NCI-H1092 treated with DMSO at 0.1 percent for 48 hours (cell line): ENCODE data around the gene SIRT2.
A peak's percentile ranks its signal among the peaks of the same experiment; 100 is the strongest.
"Not testable (repeated sequence)": the region's sequence is repeated elsewhere in the genome, so short reads cannot be mapped to it uniquely, and the experiment has no call there.

Experiments used
- DNase-seq: peaks from one replicate; lab custom pipeline; 2025; lab: John Stamatoyannopoulos, UW

Gene SIRT2

DNA sequence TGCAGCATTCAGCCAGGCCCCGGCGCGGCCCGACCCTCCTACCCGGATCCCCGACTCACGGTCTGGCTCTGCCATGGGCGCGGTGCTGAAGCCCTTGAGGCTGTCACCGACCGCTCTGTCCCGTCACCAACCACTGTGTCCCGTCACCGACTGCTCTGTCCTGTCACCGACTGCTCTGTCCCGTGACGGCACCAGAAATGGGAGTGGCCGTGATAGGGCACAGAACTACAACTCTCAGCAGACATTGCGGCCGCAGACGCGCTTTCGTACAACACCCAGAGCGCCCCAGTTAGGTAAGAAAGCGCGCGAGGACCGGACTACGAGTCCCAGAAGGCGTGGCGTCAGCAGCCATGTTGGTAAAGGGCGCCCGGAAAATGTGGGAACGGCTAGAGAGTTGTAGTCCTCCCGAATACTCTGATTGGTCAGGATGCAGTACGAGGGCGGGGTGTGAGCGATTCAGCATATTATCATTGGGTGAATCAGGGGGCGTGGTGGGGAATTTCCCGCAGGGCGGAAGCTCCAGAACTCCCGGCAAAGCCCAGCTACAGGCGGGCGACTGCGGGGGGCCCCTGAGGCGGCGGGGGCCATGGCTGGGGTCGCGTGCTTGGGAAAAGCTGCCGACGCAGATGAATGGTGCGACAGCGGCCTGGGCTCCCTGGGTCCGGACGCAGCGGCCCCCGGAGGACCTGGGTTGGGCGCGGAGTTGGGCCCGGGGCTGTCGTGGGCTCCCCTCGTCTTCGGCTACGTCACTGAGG, at the start of gene SIRT2, which contains the start of gene NFKBIB:
Gene SIRT2, minus strand, starts transcription at position 172 of the 755 bp plus-strand sequence. Its CDS starts 97 bp downstream, at position 75.
Gene NFKBIB, plus strand, starts transcription at position 523 of the 755 bp plus-strand sequence. Its CDS starts 64 bp downstream, at position 587.
- peak; percentile 97 for DNase-seq

DNA sequence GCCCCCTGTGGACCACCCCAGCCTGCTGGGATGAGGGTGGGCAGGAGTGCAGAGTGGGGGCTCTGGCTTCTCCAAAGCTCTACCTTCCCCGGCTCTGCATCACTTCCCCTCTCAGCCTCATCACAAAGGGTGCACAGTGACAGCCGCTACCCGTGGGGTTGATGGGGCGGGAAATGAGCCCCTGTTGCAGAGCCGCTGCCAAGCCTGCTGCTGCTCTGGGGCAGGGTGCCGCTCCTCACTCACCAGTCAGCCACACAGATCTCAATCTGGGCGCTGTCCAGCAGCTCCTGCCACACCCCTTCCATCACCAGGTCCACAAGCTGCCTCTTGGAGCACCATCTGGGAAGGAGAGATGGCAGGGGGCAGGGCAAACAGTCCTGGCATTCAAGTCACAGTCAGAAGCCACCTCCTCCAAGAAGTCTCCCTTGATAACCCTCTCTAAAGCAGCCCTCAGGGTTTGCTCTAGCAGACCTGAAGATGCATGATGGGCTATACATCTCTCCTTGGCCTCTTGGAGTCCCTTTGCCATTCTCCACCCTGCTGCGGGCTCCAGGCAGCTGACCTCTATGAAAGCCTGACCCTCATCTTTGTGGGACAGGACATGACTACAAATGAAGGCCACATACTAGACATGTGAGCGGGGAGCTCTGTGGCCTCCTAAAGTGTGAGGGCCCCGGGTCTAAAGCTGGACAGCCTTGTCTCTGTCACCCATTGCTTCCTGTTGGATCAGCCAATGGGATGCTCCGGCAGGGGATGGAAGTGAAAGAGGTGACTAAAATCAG, 47.0 kb upstream of the SIRT2 start:
- no peak for DNase-seq

DNA sequence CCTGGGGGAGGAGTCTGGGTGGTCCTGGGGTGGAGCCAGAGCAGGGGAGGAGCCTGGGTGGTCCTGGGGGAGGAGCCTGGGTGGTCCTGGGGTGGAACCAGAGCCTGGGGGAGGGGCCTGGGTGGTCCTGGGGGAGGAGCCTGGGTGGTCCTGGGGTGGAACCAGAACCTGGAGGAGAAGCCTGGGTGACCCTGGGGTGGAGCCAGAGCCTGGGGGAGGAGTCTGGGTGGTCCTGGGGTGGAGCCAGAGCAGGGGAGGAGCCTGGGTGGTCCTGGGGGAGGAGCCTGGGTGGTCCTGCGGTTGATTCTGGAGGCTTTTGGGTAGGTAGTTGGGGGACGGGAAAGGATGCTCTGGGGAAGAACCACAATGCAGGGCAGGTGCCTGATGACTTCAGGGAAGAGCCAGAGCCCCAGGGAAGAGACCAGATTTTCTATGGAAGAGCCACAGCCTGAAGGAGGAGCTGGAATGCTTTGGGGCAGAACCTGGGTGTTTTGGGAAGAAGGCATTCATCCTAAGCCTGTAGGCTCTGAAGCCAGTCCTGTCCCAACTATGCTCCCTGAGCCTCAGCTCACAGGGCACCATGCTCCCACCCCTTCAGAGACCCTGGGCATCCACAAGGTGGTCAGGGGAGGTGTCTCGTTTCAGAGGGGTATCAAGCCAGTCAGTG, 46.3 kb upstream of the SIRT2 start:
- DNase-seq: no peak

DNA sequence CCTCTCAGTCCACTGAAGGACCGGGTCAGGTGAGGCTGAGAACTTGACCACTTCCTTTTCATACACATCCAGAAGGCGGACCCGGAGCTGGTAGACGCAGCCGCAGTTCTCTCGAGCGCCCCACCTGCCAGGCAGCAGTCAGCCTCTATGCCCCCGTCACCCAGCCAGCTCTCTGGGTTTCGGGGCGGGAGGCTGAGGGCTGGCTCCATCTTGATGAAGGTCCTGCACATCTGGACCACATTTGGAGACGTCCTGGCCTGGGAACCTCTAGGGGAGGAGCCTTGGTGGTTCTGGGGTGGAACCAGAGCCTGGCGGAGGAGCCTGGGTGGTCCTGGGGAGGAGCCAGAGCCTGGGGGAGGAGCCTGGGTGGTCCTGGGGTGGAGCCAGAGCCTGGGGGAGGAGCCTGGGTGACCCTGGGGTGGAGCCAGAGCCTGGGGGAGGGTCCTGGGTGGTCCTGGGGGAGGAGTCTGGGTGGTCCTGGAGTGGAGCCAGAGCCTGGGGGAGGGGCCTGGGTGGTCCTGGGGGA, 45.6 kb upstream of the SIRT2 start:
- DNase-seq: peak; percentile 7

DNA sequence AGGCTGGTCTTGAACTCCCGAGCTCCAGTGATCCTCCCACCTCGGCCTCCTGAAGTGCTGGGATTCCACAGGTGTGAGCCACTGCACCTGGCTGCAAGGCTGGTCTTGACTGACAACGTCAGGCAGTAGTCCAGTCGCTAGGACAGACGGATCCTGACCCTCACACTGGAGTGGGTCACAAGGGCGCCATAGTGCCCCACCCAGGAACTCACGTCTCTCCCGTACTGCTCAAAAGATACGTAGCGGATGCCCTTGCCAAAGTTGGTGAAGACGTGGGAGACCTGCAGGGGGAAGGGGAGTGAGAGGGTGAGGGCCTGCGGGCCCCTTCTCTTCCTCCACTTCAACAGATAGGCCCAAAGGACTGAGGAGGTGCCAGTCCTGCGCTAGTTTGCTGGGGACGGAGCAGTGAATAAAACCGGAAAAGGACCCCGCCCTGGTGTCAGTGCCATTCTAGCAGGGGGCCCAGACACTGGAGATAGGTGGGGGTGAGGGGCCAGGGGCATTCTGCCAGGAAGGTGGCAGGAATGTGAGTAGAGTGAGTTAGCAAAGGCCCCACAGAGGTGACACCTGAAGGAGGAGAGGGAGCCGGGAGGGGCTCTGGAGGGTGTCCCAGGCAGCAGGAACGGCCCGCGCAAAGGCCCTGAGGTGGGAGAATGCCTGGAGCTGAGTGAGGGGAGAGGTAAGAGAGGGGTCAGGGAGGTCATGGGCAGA, 43.2 kb upstream of the SIRT2 start:
- no peak for DNase-seq

DNA sequence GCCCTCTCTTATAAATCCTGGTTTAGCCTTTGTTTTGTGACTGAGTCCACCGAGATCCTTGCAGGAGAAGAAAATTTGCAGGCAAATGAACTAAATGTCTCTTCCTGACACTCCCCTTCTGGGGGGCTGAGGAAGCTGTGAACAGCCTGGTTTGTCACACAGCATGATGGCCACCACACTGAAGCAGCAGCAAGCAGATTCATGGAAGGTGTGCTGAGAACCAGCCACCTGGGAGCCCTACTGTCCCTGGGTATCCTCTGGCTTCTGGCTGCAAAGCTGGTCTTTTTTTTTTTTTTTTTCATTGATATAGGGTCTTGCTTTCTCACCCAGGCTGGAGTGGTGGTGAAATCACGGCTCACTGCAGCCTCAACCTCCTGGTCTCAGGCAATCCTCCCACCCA, 42.6 kb upstream of the SIRT2 start:
- DNase-seq: no peak

DNA sequence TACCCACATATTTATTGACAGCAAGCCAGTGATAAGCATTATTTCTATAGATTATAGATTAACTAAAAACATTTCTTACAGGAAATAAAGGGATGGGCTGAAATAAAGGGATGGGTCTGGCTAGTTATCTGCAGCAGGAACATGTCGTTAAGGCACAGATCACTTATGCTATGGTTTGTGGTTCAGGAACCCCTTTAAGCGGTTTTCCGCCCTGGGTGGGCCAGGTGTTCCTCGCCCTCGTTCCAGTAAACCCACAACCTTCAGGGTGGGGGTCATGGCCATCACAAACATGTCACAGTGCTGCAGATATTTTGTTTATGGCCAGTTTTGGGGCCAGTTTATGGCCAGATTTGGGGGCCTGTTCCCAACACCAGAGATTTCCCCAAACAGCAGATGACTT, 42.0 kb upstream of the SIRT2 start:
- DNase-seq: not testable (repeated sequence)

DNA sequence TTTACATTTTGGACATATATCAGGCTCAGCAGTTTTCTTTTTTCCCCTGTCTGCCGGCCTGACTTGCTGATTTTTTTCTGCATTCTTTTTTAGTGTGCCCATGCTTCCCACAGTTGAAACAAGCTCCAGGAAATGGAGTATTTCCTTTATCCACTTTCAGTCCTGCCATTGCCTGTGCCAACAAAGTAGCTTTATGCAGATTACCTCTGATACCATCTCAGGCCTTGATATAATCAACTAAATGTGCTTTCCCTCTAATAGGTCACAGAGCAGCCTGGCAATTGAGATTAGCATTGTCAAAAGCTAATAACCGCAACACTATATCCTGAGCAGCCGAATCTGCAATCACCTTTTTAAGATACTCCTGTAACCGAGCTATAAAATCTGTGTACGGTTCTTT, 40.5 kb upstream of the SIRT2 start:
- DNase-seq: no peak

DNA sequence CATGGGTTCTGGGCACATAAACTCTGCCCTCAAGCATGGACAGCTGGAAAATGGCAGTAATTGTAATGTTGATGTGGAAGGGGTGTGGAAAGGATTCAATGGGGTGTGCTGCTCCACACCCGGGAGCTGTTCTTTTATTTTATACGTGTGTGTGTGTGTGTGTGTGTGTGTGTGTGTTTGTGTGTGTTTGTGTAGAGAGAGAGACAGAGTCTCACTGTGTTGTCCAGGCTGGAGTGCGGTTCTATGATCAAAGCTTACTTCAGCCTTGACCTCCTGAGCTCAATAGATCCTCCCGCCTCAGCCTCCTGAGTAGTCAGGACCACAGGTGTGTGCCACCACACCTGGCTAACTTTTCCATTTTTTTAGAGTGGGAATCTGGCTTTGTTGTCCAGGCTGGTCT, 34.1 kb upstream of the SIRT2 start:
- DNase-seq: no peak

DNA sequence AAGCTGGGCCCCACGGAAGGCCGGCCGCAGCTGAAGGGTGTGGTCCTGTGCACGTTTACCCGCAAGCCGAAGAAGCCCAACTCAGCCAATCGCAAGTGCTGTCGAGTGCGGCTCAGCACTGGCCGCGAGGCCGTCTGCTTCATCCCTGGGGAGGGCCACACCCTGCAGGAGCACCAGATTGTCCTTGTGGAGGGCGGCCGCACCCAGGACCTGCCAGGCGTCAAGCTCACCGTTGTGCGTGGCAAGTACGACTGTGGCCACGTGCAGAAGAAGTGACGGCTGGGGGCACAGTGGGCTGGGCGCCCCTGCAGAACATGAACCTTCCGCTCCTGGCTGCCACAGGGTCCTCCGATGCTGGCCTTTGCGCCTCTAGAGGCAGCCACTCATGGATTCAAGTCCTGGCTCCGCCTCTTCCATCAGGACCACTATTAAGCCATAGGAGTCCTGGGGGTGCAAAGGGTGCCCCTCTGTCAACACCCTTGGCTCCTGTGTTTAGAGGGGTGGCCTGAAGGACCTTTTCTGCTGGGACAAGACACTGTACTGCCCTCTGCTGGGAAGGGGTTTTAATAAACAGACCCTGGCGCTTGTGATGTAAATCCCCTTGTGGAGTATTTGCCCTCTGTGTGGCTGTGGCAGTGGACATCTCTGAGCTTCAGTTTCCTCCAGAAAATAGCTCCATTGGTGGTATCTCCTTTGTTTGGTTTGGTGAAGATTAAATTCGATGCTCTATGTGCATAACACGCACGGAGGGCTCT, 33.2 kb upstream of the SIRT2 start:
- no peak for DNase-seq

DNA sequence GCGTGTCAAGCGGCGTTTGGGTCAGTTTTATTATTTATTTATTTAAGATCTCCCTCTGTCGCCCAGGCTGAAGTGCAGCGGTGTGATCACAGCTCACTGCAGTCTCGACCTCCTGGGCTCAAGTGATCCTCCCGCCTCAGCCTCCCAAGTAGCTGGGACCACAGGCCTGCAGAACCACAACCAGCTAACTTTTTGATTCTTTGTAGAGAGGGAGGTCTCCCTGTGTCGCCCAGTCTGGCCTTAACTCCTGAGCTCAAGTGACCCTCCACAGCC, 32.0 kb upstream of the SIRT2 start:
- DNase-seq: no peak

DNA sequence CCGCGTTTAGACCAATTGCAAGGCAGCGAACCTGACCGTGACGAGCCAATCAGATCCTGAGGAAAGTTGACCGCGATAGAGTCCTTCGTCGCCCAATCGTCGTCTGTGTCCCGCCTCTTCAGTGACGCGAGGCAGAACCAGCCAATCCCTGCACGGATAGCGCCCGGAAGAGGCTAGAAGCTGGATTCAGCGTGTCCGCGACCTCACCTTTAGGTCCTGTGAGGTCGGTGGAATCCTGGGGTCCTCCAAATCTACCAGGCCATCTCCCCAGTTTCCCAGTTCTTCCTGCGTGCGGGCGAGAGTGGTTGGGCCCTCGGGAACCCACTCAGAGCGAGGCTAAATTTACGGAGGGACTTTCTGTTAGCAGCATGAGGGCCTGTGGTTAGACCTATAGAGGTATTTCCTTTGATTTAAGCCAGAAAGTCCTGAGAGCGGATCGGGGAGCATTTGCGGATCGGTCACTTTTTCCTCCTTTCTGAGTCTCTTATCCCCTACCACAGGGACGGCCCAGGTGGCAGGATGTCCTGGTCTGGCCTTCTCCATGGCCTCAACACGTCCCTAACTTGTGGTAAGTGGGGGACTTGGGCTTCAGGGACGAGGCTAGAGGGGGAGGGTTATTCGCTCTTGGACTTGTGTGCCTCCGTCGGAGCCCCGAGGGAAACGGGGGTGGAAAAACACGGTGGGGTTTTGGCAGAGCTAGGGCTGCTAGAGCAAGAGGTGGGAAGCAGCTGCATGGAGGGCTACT, 31.5 kb upstream of the SIRT2 start, which contains the start of gene MRPS12:
Gene MRPS12, plus strand, starts transcription at position 169 of the 745 bp plus-strand sequence. Its CDS starts 351 bp downstream, at position 520.
- DNase-seq: peak; percentile 95

DNA sequence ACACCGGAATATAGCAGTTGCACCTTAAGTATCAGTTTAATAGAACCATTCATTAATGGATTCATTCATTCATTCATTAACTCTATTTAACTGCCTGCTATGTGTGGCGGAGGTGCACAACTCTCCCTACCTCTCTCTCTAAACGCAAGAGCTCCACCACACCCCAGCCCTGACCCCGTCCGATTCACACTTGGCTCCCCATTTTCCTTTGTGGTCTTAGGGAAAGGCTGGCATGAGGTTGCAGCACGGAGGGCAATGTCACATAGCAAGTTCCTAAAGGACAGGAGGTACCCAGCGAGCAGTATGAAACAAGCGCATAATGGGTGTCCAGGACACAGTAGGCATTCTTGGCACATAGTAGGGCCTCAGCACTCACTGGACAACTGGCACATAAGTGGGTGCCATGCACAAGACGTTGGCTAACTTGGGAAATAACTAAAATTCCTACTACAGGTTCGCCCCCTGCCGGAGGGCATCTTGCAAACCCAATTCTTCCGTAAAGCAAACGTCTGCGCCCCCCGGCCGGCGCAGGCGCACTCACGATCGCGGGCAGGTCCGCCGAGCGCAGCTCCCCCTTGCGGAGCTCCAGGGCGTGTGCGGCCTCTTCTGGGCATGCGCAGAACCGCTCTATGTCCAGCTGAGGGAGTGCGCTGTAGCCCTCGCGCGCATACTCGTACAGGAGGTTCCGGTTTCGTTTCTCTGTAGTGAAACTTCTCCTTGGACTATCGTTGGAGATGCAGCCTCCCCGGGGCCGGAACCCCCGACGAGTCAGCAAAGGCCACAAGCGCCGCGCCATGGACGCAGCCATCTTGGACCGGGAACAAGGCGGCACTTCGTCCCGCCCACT, 30.7 kb upstream of the SIRT2 start, which contains the start of gene SARS2:
Gene SARS2, minus strand, starts transcription at position 835 of the 847 bp plus-strand sequence. Its CDS starts 27 bp downstream, at position 808.
- peak; percentile 91 for DNase-seq

DNA sequence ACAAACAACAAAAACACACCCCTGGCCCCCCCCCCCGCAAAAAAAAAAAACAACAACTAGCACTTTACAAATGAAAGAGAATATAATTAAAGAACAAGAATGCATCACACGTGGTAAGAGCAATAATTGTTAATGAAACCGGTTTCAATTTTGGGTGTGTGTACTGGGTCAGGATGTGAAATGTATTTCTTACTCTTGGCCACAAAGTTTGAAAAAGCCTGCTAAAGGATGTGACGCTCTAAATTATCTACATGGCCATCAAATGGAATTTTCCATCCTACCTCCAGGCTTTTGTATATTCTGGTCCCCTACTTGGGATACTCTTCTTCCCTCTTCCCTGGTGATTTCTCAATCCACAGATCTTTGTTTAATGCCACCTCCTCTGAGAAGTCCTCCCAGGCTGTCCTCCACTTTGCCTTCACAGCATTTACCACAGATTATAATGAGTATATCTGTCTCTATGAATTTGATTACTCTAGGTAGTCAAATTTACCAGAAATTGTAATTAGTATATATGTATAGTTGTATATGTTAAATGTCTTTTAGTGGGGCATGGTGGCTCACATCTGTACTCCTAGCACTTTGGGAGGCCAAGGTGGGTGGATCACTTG, 29.1 kb upstream of the SIRT2 start:
- no peak for DNase-seq

DNA sequence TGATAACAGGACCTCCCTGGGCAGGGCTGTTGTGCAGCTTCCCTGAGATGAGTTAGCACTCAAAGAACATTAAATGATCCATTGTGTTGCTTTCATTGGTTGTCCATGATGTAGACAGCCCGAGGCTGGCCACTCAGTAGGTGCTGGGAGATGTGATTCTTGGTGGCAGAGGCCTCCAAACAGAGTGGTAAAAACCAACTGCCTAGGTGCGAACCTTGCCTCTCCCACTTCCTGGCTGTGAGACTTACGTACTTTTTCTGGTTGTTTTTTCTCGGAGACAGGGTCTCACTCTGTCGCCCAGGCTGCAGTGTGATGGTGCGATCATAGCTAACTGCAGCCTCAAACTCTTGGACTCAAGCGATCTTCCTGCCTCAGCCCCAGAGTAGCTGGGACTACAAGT, 25.0 kb upstream of the SIRT2 start:
- no peak for DNase-seq

DNA sequence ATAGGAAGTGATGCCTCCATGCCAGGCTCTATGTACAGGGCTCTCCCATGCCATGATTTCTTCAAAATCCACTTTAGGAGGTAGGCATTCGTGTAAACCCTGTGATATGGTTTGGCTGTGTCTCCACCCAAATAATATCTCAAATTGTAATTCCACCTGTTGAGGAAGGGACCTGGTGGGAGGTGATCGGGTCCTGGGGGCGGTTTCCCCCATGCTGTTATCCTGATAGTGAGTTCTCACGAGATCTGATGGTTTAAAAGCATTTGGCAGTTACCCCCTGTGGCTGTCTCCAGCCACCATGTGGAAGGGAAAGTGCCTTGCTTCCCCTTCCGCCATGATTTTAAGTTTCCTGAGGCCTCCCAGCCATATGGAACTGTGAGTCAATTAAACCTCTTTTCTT, 23.1 kb upstream of the SIRT2 start:
- no peak for DNase-seq

DNA sequence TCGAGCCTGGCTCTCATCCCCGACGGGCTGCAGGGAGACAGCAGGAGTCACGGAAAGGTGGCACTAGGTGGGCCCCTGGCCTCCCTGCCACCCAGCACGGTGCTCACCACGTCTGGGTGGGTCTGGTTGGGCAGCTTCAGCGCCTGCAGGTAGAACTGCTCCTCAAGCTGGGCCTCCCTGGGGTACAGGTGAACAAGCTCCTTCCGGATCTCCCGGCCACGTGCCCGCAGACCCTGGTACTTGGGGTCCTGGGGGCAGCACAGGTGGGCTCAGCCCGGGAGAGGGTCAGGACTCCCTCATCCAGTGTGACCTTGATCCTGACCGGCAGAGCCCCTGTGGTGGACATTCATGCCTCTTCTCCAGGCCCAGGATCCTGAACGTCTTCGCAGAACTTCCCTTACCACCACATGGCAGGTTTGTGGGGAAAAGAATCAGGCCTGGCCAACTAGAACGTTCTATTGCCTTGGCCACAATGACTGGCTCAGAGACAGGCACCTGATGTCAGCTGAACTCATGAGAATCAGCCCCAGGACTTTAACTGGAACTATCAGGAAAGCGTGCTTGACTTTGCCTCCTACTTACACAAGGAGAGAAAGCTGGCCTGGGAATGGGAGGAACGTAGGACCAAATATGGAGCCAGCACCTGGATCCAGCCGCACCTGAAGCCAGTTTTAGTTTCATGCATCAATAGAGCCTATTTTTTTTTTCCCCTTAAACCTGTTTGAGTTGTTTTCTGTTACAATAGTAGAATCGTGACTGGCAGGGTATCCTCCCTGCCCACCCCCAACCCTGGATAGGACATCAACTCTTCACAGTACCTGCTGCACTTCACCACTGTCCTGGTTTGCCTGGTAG, 22.2 kb upstream of the SIRT2 start:
- DNase-seq: no peak
